IPS-NIHi7 (cell line): ENCODE data around the gene CMTM3.
A peak's percentile ranks its signal among the peaks of the same experiment; 100 is the strongest.

ENCODE experiments used
- DNase-seq: peaks from one replicate; pipeline ENCODE4 v3.0.0; 2012; ENCODE audit warnings: mixed read lengths; ENCODE audit errors: extremely low spot score

The CMTM3 gene

DNA sequence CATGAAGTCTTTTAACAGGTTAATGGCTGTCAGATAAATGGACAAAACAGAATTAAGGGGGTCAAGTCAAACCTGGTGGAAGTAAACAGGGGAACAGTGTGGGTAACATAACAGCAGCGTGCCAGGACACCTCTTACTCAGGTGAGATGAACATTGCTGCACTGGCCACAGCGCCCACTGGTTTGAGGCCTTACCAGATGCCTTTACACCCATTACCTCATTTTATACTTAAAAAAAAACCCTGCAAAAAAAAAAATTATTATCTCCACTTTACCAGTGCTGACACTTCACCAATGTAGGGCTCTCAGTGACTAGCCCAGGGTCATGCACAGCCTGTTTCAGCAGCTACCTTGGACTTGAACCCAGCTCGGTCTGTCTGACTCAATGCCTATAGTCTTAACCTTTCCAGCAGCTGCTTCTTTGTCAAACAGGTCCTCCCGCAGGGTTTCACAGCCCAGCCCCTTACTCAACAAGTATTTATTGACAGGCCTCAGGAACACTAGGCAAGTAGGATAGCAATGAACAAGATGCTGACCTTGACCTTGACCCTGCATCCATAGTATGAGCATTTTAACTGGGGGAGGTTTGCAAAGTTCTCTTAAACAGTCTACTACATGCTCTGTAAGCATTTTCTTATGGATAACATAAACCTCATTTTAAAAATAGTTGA is 30.2 kb downstream of the CMTM3 start:
- no peak for DNase-seq

DNA sequence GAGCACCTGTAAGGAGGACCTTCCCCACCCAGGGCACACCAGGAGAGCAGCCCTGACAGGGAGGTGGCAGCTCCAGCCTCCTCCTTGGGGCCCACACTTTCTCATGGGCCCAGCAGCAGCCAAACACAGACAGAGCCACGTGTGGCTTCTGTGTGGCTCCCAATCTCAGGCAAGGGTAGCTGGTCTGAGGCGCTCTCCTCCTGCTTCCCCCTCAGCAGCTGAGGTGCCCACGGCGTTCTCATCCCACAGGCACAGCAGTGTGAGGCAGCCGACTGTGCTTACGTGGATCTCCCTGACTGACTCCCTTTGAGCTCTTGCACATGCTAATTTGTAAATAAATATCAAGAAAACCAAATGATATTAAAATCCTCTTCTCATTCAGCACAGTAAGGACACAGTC is 30.9 kb downstream of the CMTM3 start:
- no peak for DNase-seq

DNA sequence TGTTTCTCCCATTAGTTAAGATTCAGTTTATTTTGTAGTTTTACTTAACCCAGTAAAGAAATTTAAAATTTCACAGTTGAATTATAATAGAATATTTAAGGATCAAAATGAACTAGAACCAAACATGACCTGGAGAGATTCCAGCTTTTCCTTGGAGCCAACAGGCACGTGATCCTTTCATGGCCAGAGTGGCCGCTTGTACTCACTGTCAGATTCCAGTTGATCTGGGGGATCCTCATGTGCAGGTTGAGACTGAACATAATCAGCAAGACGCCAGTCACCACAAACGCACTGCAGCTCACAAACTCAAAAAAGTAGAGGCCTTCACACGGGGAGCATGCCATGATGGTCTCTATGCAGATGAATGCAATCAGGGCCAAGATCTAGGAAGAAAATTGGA is 31.7 kb downstream of the CMTM3 start:
- no peak for DNase-seq

DNA sequence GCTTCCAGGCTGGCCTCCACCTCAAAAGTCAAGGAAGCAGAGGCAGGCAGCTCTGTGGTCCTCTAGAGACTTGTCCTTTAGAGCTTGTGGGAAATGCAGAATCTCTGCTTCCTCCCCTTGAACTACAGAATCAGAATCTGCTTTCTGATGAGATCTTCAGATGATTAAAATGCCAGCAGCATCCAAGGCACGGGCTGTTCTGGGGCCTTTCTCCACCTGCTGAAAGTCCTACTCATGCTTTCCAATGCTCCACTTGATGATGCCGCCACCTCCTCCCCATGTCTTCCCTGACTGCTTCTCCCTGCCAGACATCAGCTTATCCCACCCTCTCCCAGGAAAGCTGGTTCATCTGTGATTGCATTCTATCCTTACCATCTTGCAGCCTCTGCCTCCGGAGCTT is 33.3 kb downstream of the CMTM3 start:
- no peak for DNase-seq

DNA sequence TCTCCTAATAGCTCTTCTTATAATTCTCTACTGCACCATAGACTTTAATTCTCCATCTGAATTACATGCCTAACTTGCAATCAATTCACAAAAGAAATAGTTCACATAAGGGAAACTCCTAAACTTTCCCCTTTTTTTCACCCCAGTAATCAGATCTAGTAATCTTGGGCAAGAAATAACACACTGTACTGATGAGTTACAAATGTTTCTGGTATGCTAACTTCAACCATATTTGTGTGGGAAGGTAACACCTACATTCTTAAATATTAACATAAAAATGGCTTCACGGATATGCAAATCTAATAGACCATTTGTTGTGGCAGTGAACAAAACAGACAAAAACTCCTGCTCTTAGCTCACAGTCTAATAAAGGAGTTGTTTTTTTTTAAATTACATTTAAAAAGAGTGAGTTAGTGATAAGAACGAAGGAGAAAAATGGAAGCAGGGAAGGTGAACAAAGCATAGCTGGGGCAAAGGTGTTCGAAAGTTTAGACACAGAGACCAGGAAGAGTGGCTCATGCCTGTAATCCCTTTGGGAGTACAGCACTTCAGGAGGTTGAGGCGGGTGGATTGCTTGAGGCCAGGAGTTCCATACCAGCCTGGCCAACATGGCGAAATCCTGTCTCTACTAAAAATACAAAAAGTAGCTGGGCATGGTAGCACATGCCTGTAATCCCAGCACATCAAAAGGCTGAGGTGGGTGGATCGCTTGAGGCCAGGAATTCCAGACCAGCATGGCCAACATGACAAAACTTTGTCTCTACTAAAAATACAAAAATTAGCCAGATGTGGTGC is 34.8 kb downstream of the CMTM3 start:
- DNase-seq = no peak

DNA sequence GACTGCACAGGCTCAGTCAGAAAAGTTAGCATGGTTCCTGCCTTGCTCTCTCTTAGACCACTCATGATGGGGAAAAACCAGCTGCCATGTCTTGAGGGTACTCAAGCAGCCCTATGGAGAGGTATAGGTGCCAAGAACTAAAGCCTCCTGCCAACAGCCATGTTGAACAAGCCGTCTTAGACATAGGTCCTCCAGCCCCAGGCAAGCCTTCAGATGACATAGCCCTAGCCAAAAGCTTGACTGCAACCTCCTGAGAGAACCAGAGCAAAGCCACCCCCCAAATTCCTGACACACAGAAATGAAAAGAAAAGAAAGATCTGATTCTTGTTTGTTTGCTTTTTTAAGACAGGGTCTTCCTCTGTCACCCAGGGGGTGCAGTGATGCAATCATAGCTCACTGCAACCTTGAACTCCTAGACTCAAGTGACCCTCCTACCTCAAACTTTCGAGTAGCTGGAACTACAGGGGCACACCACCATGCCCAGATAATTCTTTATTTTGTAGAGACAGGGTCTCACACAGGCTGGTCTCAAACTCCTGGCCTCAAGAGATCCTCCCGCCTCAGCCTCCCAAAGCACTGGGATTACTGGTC is 36.3 kb downstream of the CMTM3 start:
- no peak for DNase-seq

DNA sequence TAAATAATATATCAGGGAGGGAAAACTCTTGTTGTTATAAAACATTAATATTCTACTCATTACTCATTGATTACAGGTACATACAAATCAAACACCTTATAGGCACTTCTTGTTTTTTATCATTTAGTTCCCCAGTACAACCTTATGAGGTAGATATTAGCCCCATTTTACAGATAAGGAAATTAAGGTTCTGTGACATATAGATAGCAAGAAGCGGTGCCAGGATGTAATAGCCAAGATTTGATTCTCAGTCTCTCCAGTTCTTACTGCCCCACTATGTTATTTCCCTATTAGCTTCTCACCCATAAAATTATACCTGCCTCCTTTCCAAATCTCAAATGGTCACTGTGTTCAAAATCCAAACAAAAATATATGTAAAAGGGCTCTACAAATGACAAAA is 36.9 kb downstream of the CMTM3 start:
- DNase-seq = no peak

DNA sequence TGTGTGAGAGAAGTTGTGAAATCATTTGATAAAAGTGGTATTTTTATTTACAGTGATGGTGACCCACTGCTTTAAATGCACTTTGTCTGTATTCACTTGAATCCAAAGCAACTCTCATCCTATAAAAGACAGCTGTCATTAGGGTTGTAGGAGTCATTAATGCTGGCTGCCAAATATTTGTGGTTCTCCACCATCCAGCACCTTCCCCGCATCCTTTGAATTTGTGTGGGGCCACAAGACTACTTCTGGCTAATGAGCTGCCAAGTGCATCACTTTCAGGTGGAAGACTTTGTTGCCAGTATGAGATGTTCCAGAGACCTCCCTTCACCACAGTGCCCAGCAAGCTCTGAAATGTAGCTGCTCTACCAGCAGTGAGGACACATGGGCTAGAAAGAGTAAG is 43.4 kb downstream of the CMTM3 start:
- no peak for DNase-seq

DNA sequence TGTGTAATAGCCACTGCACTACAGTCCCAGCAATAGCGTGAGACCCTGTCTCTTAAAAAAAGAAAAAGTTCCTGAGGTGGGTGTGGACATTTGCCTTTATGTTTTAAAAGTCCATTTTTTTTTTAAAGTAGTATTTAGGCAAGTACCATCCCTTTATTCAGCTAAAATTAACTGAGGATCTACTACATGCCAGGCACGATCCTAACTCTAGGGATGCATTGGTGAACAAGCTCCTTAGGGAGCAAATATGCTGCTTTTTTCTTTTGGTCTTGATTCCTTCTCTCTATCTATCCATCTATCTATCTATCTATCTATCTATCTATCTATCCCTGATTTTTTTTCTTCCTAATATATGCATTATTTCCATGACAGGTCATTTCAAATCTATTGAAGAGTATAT is 44.7 kb downstream of the CMTM3 start:
- no peak for DNase-seq

DNA sequence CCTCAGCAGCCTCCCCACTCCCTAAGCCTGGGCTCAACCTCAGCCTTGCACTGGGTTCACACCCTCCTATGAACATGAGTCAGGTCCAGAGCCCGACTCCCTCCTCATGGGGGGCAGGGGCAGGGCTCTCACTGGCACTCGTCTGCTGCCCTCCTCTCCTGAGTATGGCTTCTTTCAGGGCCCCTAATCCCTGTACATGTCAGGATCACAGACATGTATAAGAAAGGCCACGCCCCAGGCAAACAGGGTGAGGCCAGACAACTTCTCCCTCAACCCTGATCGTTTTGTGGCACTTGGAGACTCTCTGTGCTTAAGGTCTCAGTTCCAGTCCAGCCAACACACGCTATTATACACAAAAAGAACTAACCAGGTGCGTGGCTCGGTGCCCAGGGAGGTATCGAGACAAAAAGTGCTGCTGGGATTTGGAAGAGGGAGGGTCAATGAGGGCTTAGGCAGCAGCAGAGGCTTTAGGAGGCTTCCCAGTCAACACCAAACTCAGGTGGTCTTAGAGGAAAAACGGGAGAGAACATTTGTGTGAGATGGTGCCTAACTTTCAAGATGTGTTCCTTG is 45.2 kb downstream of the CMTM3 start:
- DNase-seq = no peak

DNA sequence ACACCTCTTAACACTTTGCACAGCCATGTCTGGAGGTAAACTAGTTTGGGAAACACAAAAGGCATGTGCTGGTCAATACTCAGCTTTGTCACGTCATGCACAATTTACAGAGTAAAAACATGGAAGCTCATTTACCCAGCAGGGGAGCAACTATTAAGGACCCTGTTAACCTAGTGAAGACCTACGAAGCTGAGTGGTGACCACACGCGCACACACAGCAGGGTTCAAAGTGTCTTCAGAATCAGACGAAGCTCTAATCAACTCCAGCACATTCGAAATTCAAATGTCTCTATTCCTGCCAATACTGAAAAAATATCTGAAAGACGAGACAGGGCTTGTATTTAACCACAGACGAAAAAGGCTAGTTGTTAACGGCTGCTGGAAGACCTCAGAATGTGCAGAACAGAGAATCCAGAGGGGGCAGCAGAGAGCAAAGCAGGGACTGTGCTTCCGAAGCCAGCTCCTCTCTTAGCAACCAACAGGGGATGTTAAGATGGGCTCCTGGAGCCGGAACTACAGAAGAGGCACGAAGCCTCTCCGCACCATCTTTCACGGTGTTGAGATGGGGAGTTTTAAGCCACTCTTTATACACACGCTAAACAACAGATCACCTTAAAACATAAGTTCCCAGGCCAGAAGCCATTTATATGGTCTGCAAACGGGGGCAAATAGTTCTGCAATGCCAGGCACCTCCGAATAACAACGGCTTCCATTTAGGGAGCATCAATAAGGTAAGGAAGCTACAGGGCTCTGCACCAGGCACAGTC is 46.4 kb downstream of the CMTM3 start:
- peak; percentile 91 for DNase-seq

DNA sequence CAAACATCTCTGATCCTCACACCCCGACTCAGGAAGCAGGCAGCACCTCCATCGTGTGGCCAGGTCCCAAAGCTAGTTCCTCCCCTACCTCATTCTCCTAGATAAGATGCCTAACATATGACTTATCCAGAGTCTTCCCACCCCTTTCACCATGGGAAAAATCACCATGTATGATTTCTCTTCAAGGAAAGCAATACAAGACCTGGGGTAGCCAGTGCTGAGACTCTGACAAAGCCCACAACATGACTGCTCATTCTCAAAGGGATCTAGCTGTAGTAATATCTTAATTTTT is 46.9 kb downstream of the CMTM3 start:
- DNase-seq = no peak

DNA sequence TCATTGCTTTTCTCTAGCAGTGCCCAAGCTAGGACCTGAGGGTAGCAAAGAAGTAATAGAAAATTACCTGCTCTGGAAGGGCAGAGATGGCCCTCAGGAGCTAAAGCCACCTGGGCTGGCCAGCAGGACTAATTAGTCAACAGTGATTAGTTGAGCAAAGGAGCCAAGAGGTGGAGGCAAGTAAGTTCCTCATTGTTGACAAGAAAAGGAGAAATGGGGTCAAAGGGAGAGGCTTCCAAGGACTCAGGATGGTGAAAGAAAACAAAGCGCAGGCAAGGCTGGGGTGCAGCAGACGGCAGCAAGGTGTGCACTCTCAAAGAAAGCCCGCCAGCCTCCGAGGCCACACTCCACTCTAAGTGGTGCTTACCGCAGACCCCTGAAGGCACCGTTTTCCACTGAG is 47.5 kb downstream of the CMTM3 start:
- no peak for DNase-seq

DNA sequence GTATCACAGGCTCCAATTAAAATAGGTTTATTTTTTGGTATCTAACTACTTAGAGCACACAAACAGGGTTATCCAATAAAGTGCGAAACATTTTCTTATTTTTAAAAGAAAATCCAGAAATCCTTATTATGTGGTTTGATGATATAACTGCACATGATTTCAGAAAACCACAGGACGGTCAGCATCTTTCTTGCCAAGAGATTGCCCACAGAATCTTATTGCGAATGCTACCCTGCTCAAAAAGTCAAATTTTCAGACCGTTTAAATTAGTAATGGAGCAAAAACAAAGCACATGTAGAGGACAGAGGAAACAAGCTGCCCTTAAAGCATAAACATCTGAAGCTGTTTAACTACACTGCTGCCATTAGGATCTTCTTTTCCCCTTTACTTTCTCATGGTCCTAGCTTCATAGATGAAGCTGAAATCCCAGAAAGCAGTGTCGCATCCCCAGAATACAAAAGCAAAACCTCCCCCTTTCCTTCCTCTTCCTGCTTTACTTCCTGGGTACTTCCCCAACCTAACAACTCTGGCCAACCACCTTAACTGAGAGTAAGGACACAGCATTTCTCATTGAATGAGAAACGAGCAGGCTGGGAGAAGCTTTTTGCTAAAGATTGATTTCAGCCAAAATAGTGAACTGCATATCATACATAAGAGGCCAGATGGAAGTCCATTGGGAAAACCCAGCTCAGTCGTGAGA is 48.3 kb downstream of the CMTM3 start:
- DNase-seq = no peak

DNA sequence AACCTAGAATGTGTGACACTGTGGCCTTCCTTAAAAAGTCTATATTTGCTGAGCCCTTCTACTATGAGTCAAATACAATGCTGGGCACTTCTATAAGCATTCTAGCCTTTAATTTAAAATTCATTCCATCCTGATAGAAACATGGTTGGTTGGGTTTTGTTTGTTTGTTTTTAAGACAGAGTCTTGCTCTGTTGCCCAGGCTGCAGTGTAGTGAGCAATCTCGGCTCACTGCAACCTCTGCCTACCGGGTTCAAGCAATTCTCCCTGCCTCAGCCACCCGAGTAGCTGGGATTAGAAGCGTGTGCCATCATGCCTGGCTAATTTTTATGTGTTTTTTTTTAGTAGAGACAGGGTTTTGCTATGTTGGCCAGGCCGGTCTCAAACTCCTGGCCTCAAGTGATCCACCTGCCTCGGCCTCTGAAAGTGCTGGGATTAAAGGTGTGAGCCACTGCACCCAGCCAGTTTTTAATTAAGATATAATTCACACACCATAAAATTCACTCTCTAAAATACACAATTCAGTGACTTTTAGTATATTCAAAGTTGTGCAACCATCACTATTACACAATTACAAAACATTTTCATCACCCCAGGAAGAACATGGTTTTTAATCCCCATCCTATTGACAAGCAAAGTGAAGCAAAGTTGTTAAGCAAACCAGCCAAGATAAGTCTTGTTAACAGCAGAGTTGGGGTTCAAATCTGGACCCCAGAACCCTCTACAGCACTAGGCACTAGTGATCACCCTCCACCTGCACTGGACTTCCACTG is 49.3 kb downstream of the CMTM3 start:
- DNase-seq = no peak

DNA sequence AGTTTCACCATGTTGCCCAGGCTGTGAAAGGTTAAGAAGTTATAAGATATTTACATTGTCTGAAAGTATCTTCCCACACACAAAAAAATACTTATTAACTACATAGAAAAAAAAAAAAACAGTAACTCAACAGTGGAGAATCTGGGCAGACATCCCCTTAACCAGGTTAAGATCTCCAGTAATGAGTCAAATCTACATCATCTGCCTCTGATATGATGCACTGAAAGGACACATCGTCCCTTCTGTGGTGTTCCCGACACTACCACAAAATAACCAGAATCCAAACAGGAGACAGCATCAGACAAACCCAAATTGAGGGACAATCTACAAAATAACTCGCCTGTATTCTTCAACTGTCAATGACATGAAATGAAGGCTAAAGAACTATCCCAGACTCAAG is 52.0 kb downstream of the CMTM3 start:
- DNase-seq = no peak

DNA sequence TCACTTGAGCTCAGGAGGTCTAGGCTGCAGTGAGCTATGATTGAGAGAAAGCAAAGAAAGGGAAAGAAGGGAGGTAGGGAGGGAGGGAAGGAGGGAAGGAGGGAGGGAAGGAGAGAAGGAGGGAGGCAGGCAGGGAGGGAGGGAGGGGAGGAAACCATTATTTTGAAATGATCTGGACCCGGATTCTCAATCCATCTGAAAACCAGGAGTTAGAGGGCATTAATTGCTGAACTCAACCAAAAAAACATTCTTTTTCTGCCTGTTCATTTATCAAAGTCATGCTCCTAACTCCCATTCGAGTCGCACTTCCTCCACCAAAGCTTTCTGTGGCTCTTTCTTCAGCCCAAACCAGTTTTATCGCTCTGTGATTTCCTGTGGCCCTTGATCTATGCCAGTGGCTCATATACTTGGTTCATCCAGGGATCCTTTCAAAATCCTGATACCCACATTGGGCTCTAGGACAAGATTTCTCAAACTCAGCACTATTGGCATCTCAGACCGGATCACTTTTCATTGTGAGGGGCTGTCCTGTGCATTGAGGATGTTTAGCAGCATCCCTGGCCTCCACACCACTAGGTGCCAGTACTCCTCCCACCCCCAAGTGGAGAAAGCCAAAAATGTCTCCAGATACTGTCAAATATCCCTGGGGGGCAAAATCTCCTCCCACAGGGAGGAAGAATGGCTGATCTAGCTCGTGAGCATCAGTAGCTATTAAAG is 53.8 kb downstream of the CMTM3 start:
- DNase-seq = no peak

DNA sequence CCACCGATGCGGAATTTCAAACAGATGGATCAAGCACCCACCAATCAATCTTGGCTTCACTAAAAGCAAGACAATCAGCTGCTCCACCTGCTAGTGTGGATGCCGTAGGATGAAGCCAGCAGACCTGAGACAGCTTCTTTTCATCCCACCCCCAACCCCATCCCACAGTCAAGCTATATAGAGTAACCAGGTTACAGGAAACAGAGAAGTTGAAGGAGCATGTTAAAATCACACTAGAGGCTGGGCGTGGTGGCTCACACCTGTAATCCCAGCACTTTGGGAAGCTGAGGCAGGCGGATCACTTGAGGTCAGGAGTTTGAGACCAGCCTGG is 54.3 kb downstream of the CMTM3 start:
- DNase-seq = no peak

DNA sequence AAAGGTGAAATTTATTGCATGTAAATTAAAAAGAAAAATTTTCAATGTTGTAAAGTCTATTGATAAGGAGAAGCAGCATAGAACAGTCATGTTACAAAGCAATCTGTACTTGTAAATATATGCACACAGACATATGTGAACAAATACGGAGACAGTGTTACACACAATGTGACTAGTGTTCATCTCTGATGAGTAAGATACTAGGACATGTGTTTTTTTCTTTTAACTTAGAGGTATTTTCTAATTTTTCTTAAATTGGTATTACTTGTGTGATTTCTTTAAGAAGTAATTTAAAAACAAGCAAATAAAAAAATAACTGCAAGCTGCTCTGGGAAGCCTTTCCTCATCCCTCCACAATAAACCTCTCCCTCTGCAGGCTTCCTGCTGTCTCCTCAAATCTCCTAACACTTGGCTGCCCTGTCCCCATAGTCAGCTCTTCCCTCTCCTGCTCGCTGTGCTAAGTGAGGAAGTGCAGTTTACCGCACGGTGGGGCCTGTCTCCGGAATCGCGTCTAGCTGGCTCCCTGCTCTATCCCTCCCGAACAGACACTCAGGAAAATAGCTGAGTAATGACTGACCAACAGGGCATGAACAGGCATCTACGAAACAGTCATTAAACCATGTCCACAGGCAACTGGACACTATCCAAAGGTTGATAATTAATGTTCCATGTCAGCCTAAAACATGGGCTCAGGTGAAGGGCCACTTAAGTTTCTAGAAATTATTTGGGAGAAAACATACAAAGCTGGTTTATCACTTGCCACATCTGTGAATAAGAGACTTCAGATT is 56.1 kb downstream of the CMTM3 start:
- DNase-seq = peak; percentile 61

DNA sequence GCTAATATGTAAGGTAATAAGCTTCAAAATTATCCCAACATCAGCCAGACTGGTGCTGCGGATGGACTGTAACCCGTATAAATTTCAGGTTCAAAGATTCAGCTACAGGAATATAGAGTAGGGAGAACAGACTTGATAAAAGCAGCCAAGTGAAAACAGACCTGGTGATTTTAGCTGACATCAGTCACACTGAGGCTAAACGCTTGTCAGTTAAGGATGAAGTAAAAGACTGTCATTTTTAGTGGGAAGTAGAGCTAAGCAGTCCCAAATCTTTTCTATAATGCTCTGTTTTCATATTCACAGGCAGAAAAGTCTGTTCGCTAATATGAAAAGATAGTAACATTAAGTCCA is 56.7 kb downstream of the CMTM3 start:
- DNase-seq = no peak
